Fibroblast of skin of left biceps (primary cell): ENCODE data around the gene SLC25A40.
"Not testable (repeated sequence)": the region's sequence is repeated elsewhere in the genome, so short reads cannot be mapped to it uniquely, and the experiment has no call there.

Source experiments
- DNase-seq, 2 experiments: peaks; one replicate each; pipeline ENCODE4 v3.0.0-alpha.2; 2013; ENCODE audit warnings: low read depth in 2 of 2

The SLC25A40 gene

DNA sequence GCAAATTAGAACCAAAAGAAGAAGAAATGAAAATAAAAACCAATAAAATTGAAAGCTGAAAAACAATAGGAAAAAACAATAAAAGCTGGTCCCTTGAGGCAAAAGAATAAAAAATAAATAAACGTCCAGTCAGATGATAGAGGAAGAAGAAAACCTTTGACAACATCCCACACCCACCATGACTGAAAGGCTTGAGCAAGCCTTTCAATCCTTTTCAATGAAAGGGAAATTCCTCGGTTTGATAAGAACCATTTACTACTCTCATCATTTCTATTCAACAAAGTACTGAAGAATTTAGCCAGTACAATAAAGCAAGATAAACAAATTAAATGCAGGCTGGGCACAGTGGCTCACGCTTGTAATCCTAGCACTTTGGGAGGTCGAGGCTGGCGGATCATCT is 3.8 kb downstream of the SLC25A40 start:
- DNase-seq, result no peak

DNA sequence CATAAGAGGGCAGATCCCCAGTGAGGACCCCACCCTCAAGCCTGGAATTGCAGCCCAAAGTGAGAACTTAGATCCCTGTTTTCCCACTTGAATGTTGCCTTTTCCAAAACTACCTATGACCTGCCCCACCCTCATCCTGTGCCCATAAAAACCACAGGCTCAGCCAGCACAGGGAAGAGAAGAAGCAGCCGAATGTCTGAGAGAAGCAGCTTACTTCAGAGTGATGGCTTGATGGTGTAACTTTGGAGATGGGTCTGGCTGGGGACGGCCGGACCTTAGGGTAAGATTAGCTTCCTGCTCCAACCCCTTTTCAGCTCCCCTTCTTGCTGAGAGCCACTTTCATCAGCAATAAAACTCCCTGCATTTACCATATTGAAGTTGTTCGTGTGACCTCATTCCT is 5.7 kb downstream of the SLC25A40 start:
- DNase-seq, result no peak

DNA sequence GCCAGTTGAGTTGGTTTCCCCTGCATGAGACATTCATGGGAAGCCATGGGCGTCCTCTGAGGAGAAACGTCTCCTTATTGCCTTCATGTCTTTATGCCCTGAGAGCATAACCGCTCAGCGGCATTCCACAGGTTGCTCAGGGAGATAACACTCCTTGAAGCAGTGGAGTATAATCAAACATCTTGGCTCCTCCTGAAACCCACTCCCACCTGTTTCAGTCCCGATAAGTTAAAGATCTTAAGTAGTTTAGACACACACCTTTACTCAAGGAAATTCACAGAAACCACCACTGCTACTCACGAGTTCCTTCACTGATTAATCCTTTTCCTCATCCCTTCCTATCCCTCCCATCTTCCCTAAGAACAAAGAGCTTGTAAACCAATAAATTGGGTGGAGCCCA is 9.6 kb downstream of the SLC25A40 start:
- not testable (repeated sequence) for DNase-seq

DNA sequence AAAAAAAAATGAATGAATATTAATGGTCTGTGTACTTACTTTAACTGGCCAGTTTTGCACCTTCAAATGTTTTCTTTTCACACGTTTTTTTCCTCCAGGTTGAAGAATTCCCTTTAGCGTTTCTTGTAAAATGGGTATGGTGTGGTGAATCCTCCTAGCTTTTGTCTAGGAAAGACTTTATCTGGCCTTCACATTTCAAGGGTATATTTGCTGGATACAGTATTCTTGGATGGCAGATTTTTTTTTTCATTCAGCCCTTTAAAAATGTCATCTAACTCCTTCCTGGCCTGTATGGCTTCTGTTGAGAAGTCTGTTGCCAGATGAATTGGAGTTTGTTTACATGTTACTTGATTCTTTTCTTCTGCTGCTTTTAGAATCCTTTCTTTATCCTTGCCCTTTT is 10.1 kb downstream of the SLC25A40 start:
- no peak for DNase-seq

DNA sequence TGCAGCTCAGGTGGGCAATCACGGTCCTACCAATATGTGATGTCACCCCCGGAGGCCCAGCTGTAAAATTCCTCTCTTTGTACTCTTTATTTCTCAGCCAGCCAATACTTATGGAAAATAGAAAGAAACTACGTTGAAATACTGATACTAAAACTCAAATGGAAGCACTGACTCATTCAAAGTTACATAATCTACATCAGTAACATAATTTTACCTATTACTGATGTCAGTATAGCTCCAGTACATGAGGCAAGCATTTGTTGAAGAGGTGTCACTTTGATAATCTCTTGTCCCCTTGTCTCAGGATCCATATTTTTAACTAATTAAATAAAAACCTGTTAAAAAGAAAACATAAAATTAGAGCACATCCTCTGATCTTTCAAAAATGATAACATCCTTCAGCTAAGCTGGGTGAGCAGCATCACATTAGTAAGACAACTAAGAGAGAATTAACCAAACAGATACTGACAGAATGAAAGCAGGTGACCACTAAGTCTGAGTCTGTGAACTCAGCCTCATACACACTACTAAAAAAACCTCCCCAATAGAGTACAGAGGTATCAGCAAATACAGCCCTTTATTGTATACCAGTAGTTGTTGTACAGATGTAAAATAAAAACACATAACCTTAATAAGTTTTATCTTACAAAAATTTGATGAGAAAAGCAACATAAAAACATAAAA is 17.6 kb downstream of the SLC25A40 start:
- no peak for DNase-seq

DNA sequence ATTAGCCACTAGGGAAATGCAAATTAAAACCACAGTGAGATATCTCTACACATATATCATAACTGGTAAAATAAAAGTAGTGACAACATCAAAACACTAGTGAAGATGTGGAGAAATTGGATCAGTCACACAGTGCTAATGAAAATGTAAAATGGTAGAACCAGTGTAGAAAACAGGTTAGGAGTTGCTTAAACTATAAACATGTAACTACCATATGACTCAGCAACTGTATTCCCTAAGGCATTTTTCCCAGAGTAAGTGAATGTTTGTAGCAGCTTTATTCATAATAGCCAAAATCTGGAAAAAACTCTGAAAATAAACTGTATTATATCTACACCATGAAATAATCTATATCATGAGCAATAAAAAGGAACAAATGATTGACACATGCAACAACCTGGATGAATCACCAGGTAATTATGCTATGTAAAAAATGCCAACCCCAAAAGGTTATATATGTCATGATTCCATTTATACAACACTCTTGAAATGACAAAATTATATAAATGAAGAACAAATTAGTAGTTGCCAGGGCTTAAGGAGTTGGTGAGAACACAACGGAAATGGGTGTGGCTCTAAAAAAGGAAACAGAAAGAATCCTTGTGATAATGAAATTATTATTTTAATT is 22.8 kb downstream of the SLC25A40 start:
- DNase-seq, result no peak

DNA sequence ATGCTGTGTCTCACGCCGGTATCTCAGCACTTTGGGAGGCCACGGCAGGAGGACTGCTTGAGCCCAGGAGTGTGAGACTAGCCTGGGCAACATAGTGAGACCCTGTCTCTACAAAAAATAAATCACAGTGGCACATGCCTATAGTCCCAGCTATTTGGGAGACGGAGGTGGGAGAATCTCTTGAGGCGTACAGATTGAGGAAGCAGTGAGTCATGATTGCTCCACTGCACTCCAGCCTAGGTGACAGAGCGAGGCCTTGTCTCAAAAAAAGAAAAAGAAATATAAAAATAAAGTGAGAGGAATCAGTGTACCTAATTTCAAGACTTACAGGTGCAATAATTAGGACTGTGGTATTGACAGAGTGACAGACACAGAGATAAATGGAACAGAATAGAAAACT is 23.9 kb downstream of the SLC25A40 start:
- DNase-seq, result no peak

DNA sequence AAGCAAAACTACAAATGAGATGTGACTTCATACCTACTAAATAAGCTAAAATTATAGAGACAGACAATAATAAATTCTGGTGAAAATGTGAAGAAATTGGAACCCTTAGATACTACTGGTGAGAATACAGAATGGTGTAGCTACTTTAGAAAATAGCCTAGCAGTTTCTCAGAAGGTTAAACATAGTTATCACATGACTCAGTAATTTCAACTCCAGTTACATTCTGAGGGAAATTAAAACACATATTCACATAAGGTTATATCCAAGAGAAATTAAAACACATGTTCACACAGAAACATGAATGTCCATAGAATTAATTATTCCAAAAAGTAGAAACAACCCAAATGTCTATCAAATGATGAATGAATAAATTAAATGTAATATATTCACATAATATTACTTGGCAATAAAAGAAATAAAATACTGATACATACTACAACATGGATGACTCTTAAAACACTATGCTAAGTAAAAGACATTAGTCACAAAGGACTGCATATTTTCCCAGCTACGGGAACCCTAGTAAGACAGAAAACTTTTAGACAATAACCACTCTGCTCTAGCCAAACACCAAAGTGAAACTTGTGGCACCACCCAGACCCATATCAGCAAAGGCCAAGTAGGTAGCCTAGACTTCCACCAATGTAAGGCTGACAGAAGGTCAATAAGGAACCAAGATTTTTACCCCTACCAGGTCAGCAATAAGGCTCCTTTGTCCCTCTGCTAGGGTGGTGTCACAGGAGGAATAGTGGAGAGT is 25.1 kb downstream of the SLC25A40 start:
- no peak for DNase-seq

DNA sequence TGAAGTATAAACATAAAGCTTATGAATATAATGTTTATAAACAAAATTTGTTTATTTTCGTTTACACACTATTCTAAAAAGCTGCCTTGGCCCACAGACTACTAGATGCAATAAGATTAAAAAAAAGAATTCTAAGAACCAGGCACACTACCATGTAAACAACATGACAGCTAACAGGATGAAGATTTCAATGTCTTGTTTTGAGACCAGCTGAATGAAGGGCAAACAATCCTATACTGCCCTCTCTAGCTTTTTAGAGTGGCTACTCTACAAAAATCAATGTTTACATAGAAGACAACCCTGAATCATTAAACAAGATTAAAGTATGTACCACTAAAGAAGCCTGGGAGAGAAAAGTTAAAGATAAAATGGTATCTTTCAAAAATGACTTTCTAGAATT is 38.6 kb downstream of the SLC25A40 start:
- no peak for DNase-seq

DNA sequence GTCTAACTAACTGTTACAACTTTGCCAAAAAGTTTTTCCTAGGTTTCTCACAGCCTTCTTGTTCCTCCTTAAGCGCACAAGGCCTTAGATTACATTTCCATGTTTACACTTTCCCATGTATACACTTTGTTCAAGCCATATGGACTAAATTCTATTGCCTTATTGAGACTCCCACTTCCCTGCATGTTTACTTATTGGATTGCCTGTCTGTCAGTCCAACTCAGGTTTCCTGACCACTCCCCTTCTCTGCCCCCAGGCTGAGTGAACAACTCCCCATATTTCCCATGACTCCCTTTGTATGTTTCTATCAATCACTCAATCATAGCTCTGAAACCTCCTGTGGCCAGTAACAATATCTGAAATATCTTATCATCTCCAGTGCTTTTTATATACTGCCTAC is 43.0 kb downstream of the SLC25A40 start:
- DNase-seq, result no peak

DNA sequence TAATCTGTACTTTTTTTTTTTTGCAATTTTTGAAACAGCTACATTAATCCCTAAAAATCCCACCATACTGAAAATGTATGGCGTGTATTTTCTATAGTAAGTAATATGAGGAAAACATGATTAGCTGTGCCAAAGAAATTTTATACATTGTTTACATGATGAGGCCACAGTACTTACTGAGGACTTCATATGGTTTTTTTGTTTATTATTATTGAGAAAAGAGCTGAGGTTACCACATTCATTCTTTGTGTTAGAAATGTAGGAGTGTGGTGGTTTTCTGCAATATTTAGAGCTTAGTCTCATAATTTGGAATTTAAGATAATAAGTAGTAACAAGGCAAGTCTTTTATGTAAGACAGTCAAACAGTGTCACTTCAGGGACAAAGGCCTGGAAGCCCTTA is 45.1 kb downstream of the SLC25A40 start:
- no peak for DNase-seq

DNA sequence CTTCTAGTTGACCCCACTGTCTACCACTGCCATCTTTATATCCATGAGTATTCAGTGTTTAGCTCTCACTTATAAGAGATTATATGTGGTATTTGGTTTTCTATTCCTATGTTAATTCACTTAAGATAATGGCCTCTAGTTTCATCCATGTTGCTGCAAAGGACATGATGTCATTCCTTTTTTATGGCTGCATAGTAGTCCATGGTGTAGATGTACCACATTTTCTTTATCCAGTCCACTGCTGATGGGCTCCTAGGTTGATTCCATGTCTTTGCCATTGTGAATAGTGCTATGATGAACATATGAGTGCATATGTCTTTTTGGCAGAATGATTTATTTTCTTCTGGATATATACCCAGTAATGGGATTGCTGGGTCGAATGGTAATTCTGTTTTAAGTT is 47.8 kb downstream of the SLC25A40 start:
- not testable (repeated sequence) for DNase-seq

DNA sequence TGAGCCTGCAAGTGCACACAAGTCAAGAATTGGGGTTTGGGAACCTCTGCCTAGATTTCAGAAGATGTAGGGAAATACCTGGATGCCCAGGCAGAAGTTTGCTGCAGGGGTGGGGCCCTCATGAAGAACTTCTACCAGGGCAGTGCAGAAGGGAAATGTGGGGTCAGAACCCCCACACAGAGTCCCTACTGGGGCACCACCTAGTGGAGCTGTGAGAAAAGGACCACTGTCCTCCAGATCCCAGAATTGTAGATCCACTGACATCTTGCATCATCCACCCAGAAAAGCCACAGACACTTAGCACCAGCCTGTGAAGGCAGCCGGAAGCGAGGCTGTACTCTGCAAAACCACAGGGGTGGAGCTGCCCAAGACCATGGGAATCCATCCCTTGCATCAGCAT is 50.8 kb downstream of the SLC25A40 start:
- not testable (repeated sequence) for DNase-seq

DNA sequence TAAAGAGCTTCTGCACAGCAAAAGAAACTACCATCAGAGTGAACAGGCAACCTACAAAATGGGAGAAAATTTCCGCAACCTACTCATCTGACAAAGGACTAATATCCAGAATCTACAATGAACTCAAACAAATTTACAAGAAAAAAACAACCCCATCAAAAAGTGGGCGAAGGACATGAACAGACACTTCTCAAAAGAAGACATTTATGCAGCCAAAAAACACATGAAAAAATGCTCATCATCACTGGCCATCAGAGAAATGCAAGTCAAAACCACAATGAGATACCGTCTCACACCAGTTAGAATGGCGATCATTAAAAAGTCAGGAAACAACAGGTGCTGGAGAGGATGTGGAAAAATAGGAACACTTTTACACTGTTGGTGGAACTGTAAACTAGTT is 54.1 kb downstream of the SLC25A40 start:
- DNase-seq, result not testable (repeated sequence)

DNA sequence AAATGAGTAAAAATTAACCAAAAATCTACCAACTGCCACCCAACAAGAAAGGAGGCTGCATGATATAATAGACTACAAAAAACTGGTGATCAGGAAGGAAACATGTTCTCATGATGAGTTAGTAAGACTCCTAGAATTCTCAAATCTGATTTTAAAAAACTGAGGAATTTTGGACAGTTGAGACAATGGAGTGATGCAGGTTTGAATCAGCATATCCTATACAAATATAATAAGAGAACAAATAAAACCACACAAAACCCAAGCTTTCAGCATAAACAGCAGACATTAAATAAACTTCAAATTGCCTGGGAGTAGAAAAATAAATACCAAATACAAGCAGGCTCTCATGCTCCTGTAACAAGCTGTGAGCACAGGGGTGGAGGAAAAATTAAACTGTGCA is 57.8 kb downstream of the SLC25A40 start:
- DNase-seq, result no peak

DNA sequence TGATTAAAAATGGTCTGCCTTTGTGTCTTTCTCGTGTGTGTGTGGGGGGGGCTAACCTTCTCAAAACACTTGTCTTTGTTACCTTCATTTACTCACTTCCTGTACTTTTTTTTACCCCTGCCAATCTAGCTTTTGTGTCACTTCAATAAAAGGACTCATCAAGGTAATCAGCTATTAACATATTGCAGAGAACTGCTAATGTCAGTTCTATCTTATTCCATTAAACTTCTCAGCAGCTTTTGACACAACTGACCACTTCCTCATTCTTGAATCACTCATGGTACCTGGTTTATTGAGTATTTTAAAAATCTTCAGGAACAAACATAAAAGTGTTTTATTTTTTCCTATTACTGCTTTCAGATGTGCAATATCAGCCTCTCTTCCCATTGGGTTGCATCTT is 59.8 kb downstream of the SLC25A40 start:
- no peak for DNase-seq

DNA sequence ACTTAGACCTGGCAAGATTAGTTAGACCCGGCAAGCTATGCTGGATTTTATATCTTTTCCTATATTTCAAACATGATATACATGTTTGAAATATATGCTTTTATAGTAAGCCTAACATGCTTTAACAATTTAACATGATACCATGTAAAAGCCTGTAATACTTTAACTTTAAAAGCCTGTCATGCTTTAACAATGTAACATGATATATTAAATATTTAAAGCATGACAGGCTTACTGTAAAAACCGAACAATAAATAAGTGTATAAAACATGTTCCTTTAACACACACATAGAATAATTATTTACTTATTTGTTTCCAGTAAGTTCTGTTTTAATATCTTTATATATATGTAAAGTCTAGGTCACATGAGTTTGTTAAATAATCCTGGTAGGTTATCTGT is 65.4 kb downstream of the SLC25A40 start:
- DNase-seq, result no peak

DNA sequence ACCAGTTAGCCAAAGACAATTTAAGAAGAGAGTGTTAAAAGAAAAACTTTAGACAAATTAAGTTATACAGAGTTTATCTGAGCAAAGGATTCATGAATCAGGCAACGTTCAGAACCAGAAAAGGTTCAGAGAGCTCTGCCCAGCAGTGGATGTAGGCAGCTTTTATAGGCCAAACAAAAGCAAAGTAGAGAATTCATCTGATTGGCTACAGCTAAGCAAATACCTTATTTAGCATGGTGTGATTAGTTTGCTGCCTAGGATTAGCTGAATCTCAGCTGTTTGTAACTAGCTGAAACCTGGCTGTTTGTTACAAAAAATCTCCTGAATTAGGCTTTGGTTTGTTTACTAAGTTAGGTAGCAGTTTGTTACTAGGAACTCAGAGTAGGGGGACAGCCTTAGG is 66.0 kb downstream of the SLC25A40 start:
- DNase-seq, result no peak

DNA sequence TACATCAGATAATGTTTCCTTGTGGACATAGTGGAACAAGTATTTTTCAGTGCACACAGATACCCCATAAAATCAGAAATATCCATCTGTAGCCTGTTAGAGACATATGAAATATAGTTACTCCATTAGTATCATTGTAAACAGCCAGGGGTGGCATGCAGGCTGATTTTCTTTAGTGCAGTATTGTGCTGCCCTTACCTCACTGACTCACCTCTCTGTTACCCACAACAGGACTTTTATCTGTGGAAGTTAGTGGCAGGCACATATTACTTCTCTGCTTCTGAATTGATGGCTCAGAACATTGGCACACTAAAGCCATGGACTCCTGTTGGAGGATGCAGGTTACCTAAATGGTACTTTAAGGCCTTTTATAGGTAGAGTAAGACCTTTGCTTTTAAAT is 70.0 kb downstream of the SLC25A40 start:
- DNase-seq, result no peak

DNA sequence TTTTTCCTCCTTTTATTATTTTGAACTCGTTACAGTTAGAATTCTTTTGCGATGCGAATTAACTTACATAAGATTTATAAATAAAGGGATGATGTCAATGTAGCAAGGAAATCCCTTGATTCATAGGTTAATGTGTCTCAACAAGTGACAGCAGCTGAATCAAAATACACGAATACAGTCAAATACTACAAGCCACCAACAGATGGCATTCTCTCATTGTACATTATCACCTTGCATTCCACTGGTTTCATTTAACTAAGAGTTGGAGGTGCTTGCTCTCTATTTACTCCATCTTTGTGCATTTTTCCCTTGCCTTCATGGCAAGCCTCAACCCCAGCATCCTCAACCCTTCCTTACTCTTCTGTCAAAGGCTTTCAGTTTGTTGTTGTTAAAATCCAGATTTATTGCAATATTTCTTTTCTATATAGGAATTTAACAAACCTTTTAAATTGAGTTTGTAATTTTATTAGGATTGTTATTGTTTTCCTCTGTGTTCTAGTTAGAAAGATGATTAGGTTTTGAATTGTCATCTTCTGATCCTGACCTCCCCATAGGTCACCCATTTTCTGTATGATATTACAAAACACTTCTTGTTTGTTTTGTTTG is 78.3 kb downstream of the SLC25A40 start:
- DNase-seq, result peak; percentile 6 to 15

DNA sequence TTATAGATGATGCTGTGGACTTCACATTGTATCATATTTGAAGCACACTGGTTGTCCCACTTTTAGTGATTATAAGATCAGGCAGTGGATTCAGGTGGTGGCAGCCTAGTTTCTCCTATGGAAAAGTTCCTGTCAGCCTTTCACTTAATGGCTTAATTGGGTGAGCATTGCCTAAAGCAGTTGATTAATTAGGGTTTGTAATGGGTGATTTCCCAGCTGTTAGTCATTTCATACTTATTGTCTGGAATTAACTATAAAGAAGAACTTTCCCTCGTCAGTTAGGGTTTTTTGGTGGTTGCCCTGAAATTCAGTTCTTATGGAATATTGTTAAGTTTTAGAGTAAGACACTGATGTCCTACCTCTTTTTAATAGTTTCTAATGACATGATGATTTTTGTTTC is 78.8 kb downstream of the SLC25A40 start:
- DNase-seq, result no peak

DNA sequence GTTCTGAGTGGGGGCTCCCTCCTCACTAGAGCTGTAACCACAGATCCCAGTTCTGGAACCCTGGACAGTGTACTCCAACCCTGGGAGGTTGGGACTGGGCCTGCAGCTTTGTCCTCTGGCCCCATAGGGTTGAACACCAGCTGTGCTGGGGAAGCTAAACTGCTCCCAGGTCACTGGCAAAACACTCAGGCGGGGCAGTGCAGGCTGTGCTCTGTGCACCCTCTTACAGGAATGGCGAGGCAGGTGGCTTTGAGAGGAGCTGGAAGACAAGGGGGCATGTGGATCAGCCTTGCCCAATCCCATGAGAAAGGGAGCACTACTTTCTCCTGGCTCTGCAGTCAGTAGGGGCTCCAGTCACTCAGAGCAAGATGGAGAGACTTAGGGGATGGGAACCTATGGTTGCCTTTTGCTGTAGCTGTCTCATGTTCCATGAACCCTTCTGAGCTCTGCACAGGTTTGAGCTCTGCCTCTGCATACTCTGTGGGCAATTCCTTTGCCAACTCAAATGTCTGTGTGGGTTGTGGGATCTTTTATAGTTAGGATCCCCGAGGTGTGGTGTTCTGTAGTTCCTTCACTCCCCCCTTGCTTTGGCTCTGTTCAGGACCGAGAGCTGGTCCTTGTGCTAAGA is 90.7 kb downstream of the SLC25A40 start:
- no peak for DNase-seq
